ENCODE measurements around the gene CSNK1A1.

- TF ChIP-seq CTCF (IDR thresholded peaks at IDR 0.05) (no peak), POLR2A (IDR thresholded peaks at IDR 0.05) (no peak)
These were observed 77.0 kb downstream of the CSNK1A1 start for GRCh38 chr5:149474198-149474597.

Data from uterus (tissue), 2 donors.